Loucy (cell line): Measurements from ENCODE around the gene GSX1.

Source experiments
- CTCF ChIP-seq: fragments of 200-600 bp; sonication (generic); conservative IDR thresholded peaks from 2 replicates; pipeline ENCODE4 v1.5.1; 2014; ENCODE audit warnings: mild to moderate bottlenecking, antibody characterized with exemption, low read length
- EZH2phosphoT487 ChIP-seq: fragments of 200-600 bp; IDR thresholded peaks from 2 replicates; pipeline ENCODE4 v1.6.1; 2018; ENCODE audit warnings: antibody characterized with exemption, mild to moderate bottlenecking, moderate library complexity, borderline replicate concordance

- no peak for TF ChIP-seq CTCF
- TF ChIP-seq EZH2phosphoT487 = no peak
Observed at GRCh38 chr13:27835799-27836198, 43.5 kb downstream of the GSX1 start.
